GM18517 (cell line): ENCODE data around the gene ANKRA2.

Experiments used
- ATAC-seq: cut with Tn5 transposase; IDR thresholded peaks from one replicate; pipeline ENCODE4 v1.9.1; 2021; ENCODE audit warnings: mild to moderate bottlenecking, moderate library complexity; ENCODE audit not compliant: unreplicated experiment

ANKRA2 gene

GRCh38 chr5:73507062-73507461 lies 58.4 kb downstream of the ANKRA2 start:
- ATAC-seq: no peak

- no peak for ATAC-seq
These were observed 58.9 kb downstream of the ANKRA2 start for GRCh38 chr5:73506459-73506955.
